ENCODE measurements around the gene KAZN. TPM values are rescaled to one million over a fixed set of nuclear protein-coding genes. Genes with fewer than 3 reads are reported as not detected.

KAZN gene
- total RNA-seq, 1 donor from 2014 or later, result 33.5 TPM

- H3K4me3 ChIP-seq, result no peak overlapping the region
- no peaks in the 10 kb centered on the region for H3K9me3 ChIP-seq
- no peaks in the 10 kb centered on the region for H3K27me3 ChIP-seq
- intact Hi-C loops (cut with DNase I), result no loop called here
- no peak for TF ChIP-seq CTCF (IDR thresholded peaks at IDR 0.05)
- no peak for DNase-seq
- no peak overlapping the region for H3K27ac ChIP-seq
- no peaks in the 10 kb centered on the region for H3K4me1 ChIP-seq
- no peak for ATAC-seq
- H3K36me3 ChIP-seq, result no peaks in the 10 kb centered on the region
Measured at GRCh38 chr1:14901371-14901954, 303.0 kb downstream of the KAZN start.

GRCh38 chr1:14903922-14904321, 305.4 kb downstream of the KAZN start:
- no peaks in the 10 kb centered on the region for H3K36me3 ChIP-seq
- H3K27ac ChIP-seq, result no peak overlapping the region
- no peaks in the 10 kb centered on the region for H3K27me3 ChIP-seq
- no peak for ATAC-seq
- no peaks in the 10 kb centered on the region for H3K4me1 ChIP-seq
- no peak overlapping the region for H3K4me3 ChIP-seq
- H3K9me3 ChIP-seq, result no peaks in the 10 kb centered on the region
- intact Hi-C loops (cut with DNase I), result no loop called here
- no peak for TF ChIP-seq CTCF (IDR thresholded peaks at IDR 0.05)
- DNase-seq, result no peak

GRCh38 chr1:14906665-14907064, 308.2 kb downstream of the KAZN start:
- TF ChIP-seq CTCF (IDR thresholded peaks at IDR 0.05), result no peak
- H3K27ac ChIP-seq, result no peak overlapping the region
- DNase-seq (no peak), ATAC-seq (no peak)
- H3K4me1 ChIP-seq, result peaks cover 13% of the 10 kb centered on the region
- no peak overlapping the region for H3K4me3 ChIP-seq
- no peaks in the 10 kb centered on the region for H3K36me3 ChIP-seq
- H3K27me3 ChIP-seq, result no peaks in the 10 kb centered on the region
- H3K9me3 ChIP-seq, result no peaks in the 10 kb centered on the region
- intact Hi-C loops (cut with DNase I), result no loop called here

- ATAC-seq, result no peak
- no peak for DNase-seq
- no peak overlapping the region for H3K4me3 ChIP-seq
- no peaks in the 10 kb centered on the region for H3K9me3 ChIP-seq
- no peaks in the 10 kb centered on the region for H3K27me3 ChIP-seq
- H3K4me1 ChIP-seq, result peaks cover 13% of the 10 kb centered on the region
- no peaks in the 10 kb centered on the region for H3K36me3 ChIP-seq
- intact Hi-C loops (cut with DNase I), result no loop called here
- TF ChIP-seq CTCF (IDR thresholded peaks at IDR 0.05), result no peak
- no peak overlapping the region for H3K27ac ChIP-seq
Measured at GRCh38 chr1:14907416-14907815, 308.9 kb downstream of the KAZN start.

- DNase-seq (no peak), ATAC-seq (no peak)
- Histone ChIP-seq H3K27ac (no peak overlapping the region), H3K36me3 (no peaks in the 10 kb centered on the region), H3K9me3 (no peaks in the 10 kb centered on the region), H3K4me3 (no peak overlapping the region), H3K27me3 (no peaks in the 10 kb centered on the region), H3K4me1 (peaks cover 13% of the 10 kb centered on the region)
- intact Hi-C loops (cut with DNase I), result no loop called here
- no peak for TF ChIP-seq CTCF (IDR thresholded peaks at IDR 0.05)
Measured at GRCh38 chr1:14909273-14909672, 310.8 kb downstream of the KAZN start.

- DNase-seq (no peak), ATAC-seq (no peak)
- Histone ChIP-seq H3K4me1 (peaks cover 13% of the 10 kb centered on the region), H3K4me3 (no peak overlapping the region), H3K27me3 (no peaks in the 10 kb centered on the region), H3K9me3 (no peaks in the 10 kb centered on the region), H3K27ac (no peak overlapping the region), H3K36me3 (no peaks in the 10 kb centered on the region)
- no peak for TF ChIP-seq CTCF (IDR thresholded peaks at IDR 0.05)
- intact Hi-C loops (cut with DNase I), result no loop called here
Measured at GRCh38 chr1:14909920-14910460, 311.5 kb downstream of the KAZN start.

Measured in upper lobe of right lung (tissue), 1 donor.